ENCODE results near the gene WNT6. TPM values are rescaled to one million over a fixed set of nuclear protein-coding genes. Genes with fewer than 3 reads are reported as not detected.

Gene WNT6
- polyA plus RNA-seq (ENCODE audit: insufficient read length in 10 of 10): 1 to 10 TPM in 2 of 10 donors, under 1 TPM in 2, not detected in 6; 0.23 to 5.2 (median 1.5) TPM
- long read RNA-seq, donor 1: 0 reads
- long read RNA-seq, donor 2: 0 reads
- long read RNA-seq, donor 3: 0 reads
- long read RNA-seq, donor 4: 0 reads
- long read RNA-seq, donor 5: 0 reads
- long read RNA-seq, donor 6: 0 reads
- long read RNA-seq, donor 7: 0 reads
- long read RNA-seq, donor 8, partial matches to known transcripts: 0 of 1 reads
- long read RNA-seq, donor 8, other reads (novel, unspliced or antisense): 0 of 1 reads
- long read RNA-seq, donor 9: 0 reads

DNA sequence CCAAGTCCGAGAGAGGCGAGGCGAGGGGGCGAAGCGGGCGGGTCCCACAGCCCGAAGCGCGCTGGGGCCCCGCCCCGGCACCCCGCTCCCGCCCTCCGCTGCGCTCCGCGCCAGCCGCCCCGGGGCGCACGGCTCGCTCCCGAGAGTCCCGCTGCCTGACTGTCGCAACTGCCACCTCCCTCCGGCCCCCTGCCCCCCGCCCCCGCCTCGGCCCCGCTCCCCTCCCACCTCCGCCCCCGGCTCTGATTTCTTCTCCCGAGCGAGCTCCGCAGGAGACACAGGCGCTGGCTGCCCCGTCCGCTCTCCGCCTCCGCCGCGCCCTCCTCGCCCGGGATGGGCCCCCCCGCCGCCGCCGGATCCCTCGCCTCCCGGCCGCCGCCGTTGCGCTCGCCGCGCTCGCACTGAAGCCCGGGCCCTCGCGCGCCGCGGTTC lies at the start of gene WNT6:
Gene WNT6, plus strand, starts transcription at position 250 of the 432 bp plus-strand sequence. CDS start 233 bp downstream, outside the sequence.
- DNase-seq: no peak

DNA sequence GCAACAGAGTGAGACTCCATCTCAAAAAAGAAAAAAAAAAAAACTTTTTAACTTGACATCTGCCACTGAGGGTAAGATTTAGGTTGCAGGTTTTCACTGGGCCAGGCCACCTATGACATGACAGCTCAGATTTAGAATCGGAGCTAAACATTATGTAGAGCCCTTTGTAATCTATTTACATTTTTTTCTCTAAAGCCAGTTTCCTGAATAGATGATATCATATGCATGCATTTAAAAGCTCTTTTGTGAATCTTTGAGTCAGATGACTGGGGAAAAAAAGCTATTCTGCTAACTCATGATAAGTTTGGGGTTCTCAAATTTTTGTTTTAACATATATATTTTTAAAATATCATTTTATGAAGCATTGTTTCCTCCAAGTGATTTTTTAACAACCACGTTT lies 49.3 kb upstream of the WNT6 start:
- DNase-seq: no peak

DNA sequence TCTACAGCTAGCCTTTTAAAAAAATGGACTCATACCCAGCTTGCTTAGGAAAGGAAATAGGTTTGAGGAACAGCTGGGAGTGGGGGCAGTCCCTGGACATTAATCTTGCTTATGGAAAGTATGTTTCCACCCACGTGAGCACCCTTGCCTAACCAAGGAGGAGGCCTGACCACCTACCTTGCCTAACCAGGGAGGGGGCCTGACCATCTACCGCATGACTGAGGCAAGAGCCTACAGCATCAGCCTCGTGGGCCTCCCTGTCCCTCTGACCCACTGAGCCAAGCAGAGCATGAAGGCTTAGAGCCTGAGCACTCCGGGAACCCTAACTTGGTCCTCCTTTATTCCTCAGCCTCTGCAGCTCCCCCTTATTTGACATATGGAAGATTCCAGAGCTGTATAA lies 48.2 kb upstream of the WNT6 start:
- DNase-seq: peak in 1 of 3 donors; percentile 12

DNA sequence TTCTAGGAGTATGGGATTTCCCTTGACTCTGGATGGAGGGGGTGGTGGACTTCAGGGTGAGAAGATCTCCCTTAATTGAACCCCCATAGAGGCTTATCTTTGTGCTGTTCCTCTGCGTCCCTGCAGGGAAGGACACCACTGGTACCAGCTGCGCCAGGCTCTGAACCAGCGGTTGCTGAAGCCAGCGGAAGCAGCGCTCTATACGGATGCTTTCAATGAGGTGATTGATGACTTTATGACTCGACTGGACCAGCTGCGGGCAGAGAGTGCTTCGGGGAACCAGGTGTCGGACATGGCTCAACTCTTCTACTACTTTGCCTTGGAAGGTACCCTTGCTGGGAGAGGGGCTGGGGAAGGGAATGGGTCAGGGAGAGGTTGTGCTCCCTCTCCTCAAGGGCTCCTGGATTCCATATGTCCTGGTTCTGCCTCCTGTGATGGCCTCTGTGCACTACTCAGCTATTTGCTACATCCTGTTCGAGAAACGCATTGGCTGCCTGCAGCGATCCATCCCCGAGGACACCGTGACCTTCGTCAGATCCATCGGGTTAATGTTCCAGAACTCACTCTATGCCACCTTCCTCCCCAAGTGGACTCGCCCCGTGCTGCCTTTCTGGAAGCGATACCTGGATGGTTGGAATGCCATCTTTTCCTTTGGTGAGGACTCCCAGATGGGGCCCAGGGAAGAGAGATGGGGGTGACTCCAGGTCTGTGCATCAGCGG lies 47.3 kb upstream of the WNT6 start:
- no peak for DNase-seq

- DNase-seq: no peak
These were observed 46.7 kb upstream of the WNT6 start for GRCh38 chr2:218812861-218813260.

GRCh38 chr2:218813771-218814460 lies 45.7 kb upstream of the WNT6 start:
- no peak for DNase-seq

DNA sequence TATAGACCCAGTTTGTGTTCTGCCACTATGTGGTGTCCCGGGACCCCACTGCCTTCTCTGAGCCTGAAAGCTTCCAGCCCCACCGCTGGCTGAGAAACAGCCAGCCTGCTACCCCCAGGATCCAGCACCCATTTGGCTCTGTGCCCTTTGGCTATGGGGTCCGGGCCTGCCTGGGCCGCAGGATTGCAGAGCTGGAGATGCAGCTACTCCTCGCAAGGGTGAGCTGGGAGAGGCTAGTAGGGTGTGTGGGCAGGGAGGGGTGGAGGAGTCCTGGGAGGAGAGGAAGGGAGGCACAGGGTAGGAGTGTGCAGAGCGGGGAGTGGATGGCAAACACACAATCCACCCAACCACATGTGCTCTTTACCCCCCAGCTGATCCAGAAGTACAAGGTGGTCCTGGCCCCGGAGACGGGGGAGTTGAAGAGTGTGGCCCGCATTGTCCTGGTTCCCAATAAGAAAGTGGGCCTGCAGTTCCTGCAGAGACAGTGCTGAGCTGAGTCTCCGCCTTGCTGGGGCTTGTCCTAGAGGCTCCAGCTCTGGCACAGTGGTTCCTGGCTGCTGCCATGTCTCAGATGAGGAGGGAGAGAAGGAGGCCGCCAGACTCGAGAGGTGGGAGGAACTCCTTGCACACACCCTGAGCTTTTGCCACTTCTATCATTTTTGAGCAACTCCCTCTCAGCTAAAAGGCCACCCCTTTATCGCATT lies 44.9 kb upstream of the WNT6 start:
- DNase-seq: no peak

DNA sequence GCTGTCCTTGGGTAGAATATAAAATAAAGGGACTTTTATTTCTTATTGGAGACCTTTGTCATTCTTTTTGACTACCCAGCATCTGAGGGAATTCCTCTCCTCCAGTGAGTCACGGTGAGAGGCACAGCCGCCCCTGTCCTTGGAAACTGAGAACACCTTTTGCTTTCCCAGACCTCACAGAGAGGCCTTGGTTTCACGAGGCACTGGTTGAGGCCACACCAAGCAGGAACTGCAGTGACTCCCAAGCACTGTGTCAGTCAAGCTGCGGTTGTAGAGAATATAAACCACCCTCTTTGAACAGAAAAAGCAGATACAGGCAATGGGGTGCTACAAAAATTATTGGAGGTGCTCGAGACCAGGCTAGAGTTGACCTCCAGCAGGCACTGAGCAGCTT lies 44.4 kb upstream of the WNT6 start:
- DNase-seq: no peak

DNA sequence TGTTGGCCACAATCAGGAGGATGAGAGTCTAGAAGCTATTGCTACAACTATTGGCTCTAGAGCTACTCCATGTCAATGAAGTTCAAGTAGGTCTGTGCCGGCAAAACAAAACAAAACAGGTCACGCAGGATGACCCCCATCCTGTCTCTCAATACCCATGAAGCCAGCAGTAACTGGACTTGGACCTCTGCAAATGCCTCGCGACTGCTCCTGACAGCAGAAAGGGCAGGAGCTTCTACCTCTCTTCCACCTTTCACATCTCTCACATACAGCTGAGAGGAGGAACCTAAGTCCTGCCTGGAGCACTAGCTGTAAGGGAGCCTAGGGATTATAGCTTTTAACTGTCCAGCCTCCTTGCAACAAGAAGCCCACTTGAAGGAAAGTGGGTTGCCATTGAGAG lies 44.0 kb upstream of the WNT6 start:
- no peak for DNase-seq

DNA sequence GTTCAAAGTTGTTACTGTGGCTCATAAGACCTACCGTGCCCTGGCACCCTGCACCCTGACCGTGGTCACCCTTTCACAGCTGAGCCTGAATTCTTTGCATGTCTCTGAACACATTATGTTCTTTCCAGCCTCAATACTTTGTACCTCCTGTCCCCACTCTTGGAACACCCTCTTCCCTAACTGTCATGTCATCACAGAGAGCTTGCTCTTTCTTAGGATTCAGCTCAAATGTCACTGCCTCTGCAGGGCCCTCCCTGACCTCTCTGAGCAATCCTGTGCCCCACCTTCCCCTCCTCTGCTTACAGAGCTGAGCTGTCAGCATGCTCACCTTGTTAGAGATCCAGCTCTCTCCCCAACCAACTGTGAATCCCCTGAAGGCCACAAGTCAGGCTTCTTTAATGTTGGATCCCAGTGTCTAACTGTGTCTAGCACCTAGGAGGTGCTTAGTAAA lies 43.0 kb upstream of the WNT6 start:
- DNase-seq: no peak

GRCh38 chr2:218819093-218819492 lies 40.5 kb upstream of the WNT6 start:
- DNase-seq: no peak

DNA sequence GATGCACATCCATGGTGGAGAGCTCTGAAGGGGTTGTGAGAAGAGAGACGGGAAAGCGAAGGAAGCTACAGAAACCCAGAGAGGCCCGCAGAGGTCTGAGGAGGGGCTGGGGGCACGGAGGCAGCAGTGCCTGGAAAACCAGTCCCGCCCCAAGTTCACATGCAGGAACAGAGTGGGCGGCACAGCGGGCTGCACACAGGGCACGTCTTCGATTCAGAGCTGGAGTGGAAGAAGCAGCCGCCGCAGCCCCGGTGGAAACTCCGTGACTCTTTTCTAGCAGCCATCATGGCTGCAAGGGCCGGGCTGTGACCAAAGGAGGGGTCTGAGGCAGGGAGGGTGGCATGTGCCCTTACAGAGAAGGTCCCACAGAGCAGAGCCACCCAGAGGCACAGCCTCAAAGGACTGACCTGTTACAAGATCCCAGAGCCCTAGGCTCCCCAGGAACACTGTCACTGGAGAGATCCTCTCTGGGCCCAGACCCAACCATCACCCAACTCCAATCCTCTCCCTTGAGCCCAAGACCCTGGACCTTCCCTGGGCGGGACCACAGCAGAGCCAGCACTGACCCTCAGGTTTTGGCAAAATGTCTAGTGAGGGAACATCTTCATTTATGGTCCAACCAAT lies 38.7 kb upstream of the WNT6 start:
- DNase-seq: no peak

DNA sequence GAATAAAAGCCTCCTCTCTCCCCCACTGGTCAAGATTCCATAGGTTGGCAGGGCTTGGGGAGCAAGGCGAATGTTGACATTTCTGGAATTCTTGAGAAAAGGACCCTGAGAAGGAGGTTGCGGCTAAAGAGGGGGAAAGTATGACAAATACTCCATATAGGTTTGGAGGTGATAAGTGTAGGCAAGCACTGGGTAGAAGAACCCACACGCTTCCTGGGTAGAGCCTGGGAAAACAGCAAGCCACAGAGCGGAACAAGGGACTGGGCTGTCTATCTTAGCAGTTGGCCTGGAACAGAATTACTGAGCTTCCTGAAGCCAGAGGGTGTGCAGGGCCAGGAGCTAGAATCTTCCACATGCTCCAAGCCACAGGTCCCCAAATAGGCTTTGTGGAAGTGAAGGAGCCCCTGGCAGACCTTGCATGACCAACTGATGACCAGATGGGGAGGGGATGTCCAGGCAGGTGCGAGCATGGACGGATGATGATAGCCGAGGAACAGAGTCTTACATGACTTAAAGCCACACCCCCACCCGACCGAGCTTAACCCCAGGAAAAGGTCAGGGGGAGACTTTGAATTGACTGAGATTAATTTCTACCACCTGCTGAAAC lies 37.9 kb upstream of the WNT6 start:
- no peak for DNase-seq

GRCh38 chr2:218822622-218823021 lies 37.0 kb upstream of the WNT6 start:
- no peak for DNase-seq

GRCh38 chr2:218823196-218823855 lies 36.3 kb upstream of the WNT6 start:
- no peak for DNase-seq

- no peak for DNase-seq
These were observed 35.6 kb upstream of the WNT6 start for GRCh38 chr2:218824004-218824403.

DNA sequence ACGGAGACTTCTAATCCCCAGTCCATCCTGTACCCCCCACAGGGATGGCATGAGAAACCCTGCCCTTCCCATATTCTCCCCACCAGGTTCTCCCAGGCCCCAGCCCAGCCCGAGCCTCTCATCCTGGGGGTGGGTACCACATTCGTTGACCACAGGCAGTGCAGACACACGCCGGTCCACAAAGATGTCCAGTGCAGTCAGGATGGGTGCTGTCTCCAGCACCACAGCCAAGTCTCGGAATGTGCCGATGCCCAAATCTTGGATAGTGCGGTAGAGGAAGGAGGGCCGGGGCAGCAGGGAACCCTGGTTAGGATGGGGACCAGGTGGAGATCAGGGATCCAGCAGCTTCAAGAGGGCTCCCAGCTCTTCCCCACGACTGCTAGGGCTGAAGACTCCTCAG lies 32.8 kb upstream of the WNT6 start:
- DNase-seq: no peak

- no peak for DNase-seq
These were observed 31.7 kb upstream of the WNT6 start for GRCh38 chr2:218827701-218828476.

GRCh38 chr2:218828477-218828778 lies 31.2 kb upstream of the WNT6 start:
- no peak for DNase-seq

GRCh38 chr2:218829868-218830451 lies 29.6 kb upstream of the WNT6 start:
- DNase-seq: peak; percentile 70 to 83 (median 79)
